SU-DHL-6 (cell line): Measurements from ENCODE around the gene C1orf21.

ENCODE experiments used
- H2AFZ ChIP-seq: fragments of 200-600 bp; sonication (generic); 2 replicates; pipeline ENCODE4 v1.6.1; 2014; ENCODE audit warnings: low read depth, mild to moderate bottlenecking, moderate library complexity, mixed read lengths, antibody characterized with exemption, low read length; ENCODE audit not compliant: severe bottlenecking
- H3F3A ChIP-seq: fragments of 200-600 bp; shearing (Covaris generic); 2 replicates; pipeline ENCODE4 v1.6.0; 2016; ENCODE audit warnings: antibody characterized with exemption, mild to moderate bottlenecking; ENCODE audit not compliant: insufficient read depth
- H3K27ac ChIP-seq: fragments of 200-600 bp; sonication (generic); 2 replicates; pipeline ENCODE4 v1.5.1; 2016; ENCODE audit warnings: low read depth, mild to moderate bottlenecking, low read length, moderate library complexity, mixed read lengths
- H3K27me3 ChIP-seq: fragments of 200-600 bp; sonication (generic), shearing (Covaris generic); 2 replicates; pipeline ENCODE4 v1.6.0; 2014; ENCODE audit warnings: mild to moderate bottlenecking, low read length
- H3K36me3 ChIP-seq: fragments of 200-600 bp; sonication (generic); 2 replicates; pipeline ENCODE4 v1.6.1; 2014; ENCODE audit warnings: mild to moderate bottlenecking, low read length, mixed read lengths
- H3K4me2 ChIP-seq: fragments of 300-600, 200-600 bp; shearing (Covaris generic), sonication (generic); 2 replicates; pipeline ENCODE4 v1.6.0; 2014; ENCODE audit warnings: low read length, low read depth, mild to moderate bottlenecking; ENCODE audit not compliant: poor library complexity, severe bottlenecking
- H3K4me3 ChIP-seq: fragments of 200-600 bp; sonication (generic); 2 replicates; pipeline ENCODE4 v1.5.1; 2014; ENCODE audit warnings: antibody characterized with exemption, low read length, mild to moderate bottlenecking, mixed read lengths; ENCODE audit not compliant: insufficient read depth, poor library complexity, severe bottlenecking
- H3K79me2 ChIP-seq: fragments of 200-600 bp; sonication (generic); 2 replicates; pipeline ENCODE4 v1.6.1; 2014; ENCODE audit warnings: mild to moderate bottlenecking, low read length, moderate library complexity; ENCODE audit not compliant: insufficient read depth
- H3K9ac ChIP-seq: fragments of 200-600 bp; sonication (generic); 2 replicates; pipeline ENCODE4 v1.7.0; 2014; ENCODE audit warnings: mild to moderate bottlenecking, low read length
- H3K9me2 ChIP-seq: fragments of 200-600 bp; sonication (generic); replicated peaks from 2 replicates; pipeline ENCODE4 v1.6.1; 2014; ENCODE audit warnings: low read length; ENCODE audit not compliant: insufficient read depth
- H3K9me3 ChIP-seq: fragments of 200-600 bp; sonication (generic); 2 replicates; pipeline ENCODE4 v1.6.1; 2014; ENCODE audit warnings: low read length, mixed read lengths; ENCODE audit not compliant: insufficient read depth
- H4K20me1 ChIP-seq: fragments of 200-600 bp; sonication (generic); 2 replicates; pipeline ENCODE4 v1.6.1; 2014; ENCODE audit warnings: low read depth, mild to moderate bottlenecking, antibody characterized with exemption, low read length, moderate library complexity, mixed read lengths
- CTCF ChIP-seq: fragments of 200-600 bp; sonication (generic); IDR thresholded peaks from one replicate; pipeline ENCODE4 v1.5.1; 2017; ENCODE audit warnings: antibody characterized with exemption, mild to moderate bottlenecking, low read length, moderate library complexity; ENCODE audit not compliant: insufficient read depth, poor library complexity, severe bottlenecking
- EZH2phosphoT487 ChIP-seq: fragments of 200-600 bp; sonication (generic), shearing (Covaris generic); conservative IDR thresholded peaks from 2 replicates; pipeline ENCODE4 v1.6.1; 2018; ENCODE audit warnings: mild to moderate bottlenecking, antibody characterized with exemption, low read length, moderate library complexity, mixed read lengths

C1orf21 gene

GRCh38 chr1:184649451-184649888 is 262.6 kb downstream of the C1orf21 start:
- Histone ChIP-seq H3K9ac (no peak overlapping the region), H3K9me3 (no peaks in the 10 kb centered on the region), H3K27me3 (no peaks in the 10 kb centered on the region), H3K27ac (no peak overlapping the region), H2AFZ (no peak overlapping the region), H4K20me1 (no peaks in the 10 kb centered on the region), H3F3A (no peaks in the 10 kb centered on the region), H3K9me2 (no peaks in the 10 kb centered on the region), H3K4me2 (no peak overlapping the region), H3K4me3 (no peak overlapping the region), H3K79me2 (no peaks in the 10 kb centered on the region), H3K36me3 (no peaks in the 10 kb centered on the region)
- TF ChIP-seq CTCF = no peak
- TF ChIP-seq EZH2phosphoT487 = no peak

GRCh38 chr1:184650177-184650866 is 263.5 kb downstream of the C1orf21 start:
- Histone ChIP-seq H3K79me2 (no peaks in the 10 kb centered on the region), H3K27ac (no peak overlapping the region), H3F3A (no peaks in the 10 kb centered on the region), H3K9ac (no peak overlapping the region), H3K9me2 (no peaks in the 10 kb centered on the region), H3K4me2 (no peak overlapping the region), H3K27me3 (no peaks in the 10 kb centered on the region), H3K9me3 (no peaks in the 10 kb centered on the region), H3K4me3 (no peak overlapping the region), H2AFZ (no peak overlapping the region), H3K36me3 (no peaks in the 10 kb centered on the region), H4K20me1 (no peaks in the 10 kb centered on the region)
- TF ChIP-seq CTCF = no peak
- no peak for TF ChIP-seq EZH2phosphoT487

GRCh38 chr1:184655185-184655584 is 268.4 kb downstream of the C1orf21 start:
- no peaks in the 10 kb centered on the region for H3K9me3 ChIP-seq
- H3K4me3 ChIP-seq = no peak overlapping the region
- no peak overlapping the region for H3K27ac ChIP-seq
- H3K9me2 ChIP-seq = no peaks in the 10 kb centered on the region
- H3K4me2 ChIP-seq = no peak overlapping the region
- H3K36me3 ChIP-seq = no peaks in the 10 kb centered on the region
- no peaks in the 10 kb centered on the region for H3K27me3 ChIP-seq
- no peak overlapping the region for H3K9ac ChIP-seq
- TF ChIP-seq EZH2phosphoT487 (no peak), CTCF (no peak)
- H3K79me2 ChIP-seq = no peaks in the 10 kb centered on the region
- no peaks in the 10 kb centered on the region for H3F3A ChIP-seq
- H4K20me1 ChIP-seq = no peaks in the 10 kb centered on the region
- no peak overlapping the region for H2AFZ ChIP-seq
